ENCODE results near the gene CIROP.

The CIROP gene, protein sequence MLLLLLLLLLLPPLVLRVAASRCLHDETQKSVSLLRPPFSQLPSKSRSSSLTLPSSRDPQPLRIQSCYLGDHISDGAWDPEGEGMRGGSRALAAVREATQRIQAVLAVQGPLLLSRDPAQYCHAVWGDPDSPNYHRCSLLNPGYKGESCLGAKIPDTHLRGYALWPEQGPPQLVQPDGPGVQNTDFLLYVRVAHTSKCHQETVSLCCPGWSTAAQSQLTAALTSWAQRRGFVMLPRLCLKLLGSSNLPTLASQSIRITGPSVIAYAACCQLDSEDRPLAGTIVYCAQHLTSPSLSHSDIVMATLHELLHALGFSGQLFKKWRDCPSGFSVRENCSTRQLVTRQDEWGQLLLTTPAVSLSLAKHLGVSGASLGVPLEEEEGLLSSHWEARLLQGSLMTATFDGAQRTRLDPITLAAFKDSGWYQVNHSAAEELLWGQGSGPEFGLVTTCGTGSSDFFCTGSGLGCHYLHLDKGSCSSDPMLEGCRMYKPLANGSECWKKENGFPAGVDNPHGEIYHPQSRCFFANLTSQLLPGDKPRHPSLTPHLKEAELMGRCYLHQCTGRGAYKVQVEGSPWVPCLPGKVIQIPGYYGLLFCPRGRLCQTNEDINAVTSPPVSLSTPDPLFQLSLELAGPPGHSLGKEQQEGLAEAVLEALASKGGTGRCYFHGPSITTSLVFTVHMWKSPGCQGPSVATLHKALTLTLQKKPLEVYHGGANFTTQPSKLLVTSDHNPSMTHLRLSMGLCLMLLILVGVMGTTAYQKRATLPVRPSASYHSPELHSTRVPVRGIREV

DNA sequence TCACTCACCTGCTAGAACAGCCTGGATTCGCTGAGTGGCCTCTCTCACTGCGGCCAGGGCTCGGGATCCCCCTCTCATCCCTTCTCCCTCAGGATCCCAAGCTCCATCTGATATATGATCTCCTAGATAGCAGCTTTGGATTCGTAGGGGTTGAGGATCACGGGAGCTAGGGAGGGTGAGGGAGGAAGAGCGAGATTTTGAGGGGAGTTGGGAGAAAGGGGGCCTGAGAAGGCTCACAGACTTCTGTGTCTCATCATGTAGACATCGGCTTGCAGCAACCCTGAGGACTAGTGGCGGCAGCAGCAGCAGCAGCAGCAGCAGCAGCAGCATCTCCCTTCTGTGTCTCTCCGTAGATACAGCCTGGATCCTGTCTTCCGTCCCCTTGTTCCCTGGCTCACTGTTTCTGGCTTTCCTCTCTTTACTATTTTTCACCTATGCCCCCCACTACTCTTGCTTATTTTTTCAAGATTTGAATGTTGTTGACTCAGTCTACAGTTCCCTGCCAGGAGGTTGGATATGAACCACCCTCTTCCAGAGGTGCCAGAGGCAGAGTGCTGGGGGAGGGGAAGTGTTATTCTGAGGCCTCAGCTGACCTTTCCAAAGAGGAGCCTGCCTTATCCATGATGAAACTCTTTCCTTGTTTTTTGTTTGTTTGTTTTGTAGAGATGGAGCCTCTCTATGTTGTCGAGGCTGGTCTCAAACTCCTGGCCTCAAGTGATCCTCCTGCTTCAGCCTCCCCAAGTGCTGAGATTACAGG, at the start of gene CIROP:
CIROP (minus strand) TSS at position 399 of the 757 bp plus-strand sequence; CDS start at position 330, 69 bp downstream.
- H3K4me3 Mint-ChIP-seq = no peak within 1 kb of the TSS
- peaks cover under 1% of the 10 kb centered on the region for H3K36me3 Mint-ChIP-seq
- peaks cover 7% of the 10 kb centered on the region for H3K4me1 Mint-ChIP-seq
- H3K27ac Mint-ChIP-seq = no peak within 1 kb of the TSS
- DNase-seq (ENCODE audit: low spot score in 2 of 2) (no peak), ATAC-seq (ENCODE audit: low read depth) (no peak)
- no peaks in the 10 kb centered on the region for H3K27me3 Mint-ChIP-seq
- H3K9me3 Mint-ChIP-seq = no peaks in the 10 kb centered on the region

DNA sequence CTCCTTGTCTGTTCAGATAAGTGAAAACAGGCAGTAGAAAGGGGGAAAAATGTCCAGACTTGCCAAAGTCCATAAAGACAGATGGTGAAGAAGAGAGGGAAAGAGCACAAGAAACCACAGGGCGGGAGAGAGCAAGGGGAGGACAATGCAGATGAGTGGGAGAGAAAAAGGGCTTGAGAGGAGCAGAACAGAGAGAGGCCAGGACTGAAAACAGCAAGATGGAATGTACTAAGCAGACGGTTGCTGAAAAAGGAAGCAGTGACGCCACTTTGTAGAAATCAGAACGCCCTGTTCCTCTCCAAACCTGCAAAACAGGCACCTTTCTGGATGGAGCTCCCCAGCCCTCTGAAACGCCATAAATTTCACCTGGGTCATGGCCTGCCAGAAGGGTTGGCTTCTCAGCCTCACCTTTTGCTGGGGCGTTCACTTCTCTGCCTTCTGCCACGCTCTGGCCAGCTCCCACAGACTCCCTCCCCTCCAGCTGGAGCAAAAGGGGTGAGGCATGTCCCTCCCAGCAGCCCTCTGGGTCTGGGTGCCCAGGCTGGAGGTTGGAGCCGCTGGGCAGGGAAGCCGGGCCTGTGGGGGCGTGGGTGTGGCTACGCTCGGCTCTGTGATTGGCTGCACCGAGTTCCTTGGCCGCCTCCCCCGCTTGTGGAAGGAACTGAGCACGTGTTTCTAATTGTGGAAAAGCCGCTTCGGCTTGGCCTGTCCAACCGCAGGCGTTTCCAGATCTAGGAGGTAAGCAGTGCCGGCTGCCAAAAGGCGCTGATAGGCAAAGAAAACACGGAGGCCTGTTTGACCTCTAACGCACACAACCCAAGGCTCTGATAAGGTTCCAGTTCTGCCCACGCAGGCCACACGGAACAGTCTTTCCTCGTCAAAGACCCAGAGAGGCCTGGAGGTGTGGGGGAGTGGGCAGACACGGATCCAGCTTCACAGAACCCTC, 49.3 kb upstream of the CIROP start:
- DNase-seq (ENCODE audit: low spot score in 2 of 2) = no peak
- Mint-ChIP-seq H3K27ac (no peak overlapping the region), H3K4me1 (peaks cover 2% of the 10 kb centered on the region), H3K27me3 (peaks cover 12% of the 10 kb centered on the region), H3K36me3 (no peaks in the 10 kb centered on the region), H3K4me3 (no peak overlapping the region), H3K9me3 (no peaks in the 10 kb centered on the region)
- ATAC-seq (ENCODE audit: low read depth) = no peak

DNA sequence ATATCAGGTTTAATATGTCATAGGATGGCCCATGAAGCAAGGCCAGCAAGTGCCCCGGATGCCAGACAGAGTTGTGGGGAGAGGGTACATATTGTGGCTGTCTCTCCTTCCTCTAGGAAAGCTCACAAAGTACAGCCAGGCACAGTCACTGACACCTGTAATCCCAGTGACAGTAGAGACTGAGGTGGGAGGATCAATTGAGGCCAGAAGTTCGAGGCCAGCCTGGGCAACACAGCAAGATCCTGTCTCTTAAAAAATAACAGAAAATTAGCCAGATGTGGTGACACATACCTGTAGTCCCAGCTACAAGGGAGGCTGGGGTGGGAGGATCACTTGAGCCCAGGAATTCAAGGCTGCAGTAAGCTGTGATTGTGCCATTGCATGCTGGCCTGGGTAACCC, 46.6 kb upstream of the CIROP start:
- Mint-ChIP-seq H3K36me3 (peaks cover 6% of the 10 kb centered on the region), H3K27me3 (peaks cover 11% of the 10 kb centered on the region), H3K4me3 (no peak overlapping the region), H3K27ac (no peak overlapping the region), H3K4me1 (peaks cover 3% of the 10 kb centered on the region), H3K9me3 (no peaks in the 10 kb centered on the region)
- no peak for ATAC-seq (ENCODE audit: low read depth)
- no peak for DNase-seq (ENCODE audit: low spot score in 2 of 2)

DNA sequence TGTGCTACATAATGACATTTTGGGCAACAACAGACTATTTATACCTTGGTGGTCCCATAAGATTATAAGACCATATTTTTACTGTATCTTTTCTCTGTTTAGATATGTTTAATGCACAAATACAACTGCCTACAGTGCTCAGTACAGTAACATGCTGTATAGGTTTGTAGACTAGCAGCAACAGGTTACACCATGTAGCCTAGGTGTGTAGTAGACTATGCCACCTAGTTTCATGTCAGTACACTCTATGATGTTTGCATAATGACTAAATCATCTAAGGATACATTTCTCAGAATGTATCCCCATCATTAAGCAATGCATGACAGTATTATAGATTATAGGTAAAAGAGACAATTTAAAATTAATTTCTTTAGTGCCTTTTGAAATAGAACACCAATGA, 45.0 kb upstream of the CIROP start:
- no peak overlapping the region for H3K4me3 Mint-ChIP-seq
- peaks cover 3% of the 10 kb centered on the region for H3K4me1 Mint-ChIP-seq
- H3K36me3 Mint-ChIP-seq = peaks cover 6% of the 10 kb centered on the region
- DNase-seq (ENCODE audit: low spot score in 2 of 2) = no peak
- ATAC-seq (ENCODE audit: low read depth) = no peak
- no peak overlapping the region for H3K27ac Mint-ChIP-seq
- peaks cover 11% of the 10 kb centered on the region for H3K27me3 Mint-ChIP-seq
- H3K9me3 Mint-ChIP-seq = no peaks in the 10 kb centered on the region

DNA sequence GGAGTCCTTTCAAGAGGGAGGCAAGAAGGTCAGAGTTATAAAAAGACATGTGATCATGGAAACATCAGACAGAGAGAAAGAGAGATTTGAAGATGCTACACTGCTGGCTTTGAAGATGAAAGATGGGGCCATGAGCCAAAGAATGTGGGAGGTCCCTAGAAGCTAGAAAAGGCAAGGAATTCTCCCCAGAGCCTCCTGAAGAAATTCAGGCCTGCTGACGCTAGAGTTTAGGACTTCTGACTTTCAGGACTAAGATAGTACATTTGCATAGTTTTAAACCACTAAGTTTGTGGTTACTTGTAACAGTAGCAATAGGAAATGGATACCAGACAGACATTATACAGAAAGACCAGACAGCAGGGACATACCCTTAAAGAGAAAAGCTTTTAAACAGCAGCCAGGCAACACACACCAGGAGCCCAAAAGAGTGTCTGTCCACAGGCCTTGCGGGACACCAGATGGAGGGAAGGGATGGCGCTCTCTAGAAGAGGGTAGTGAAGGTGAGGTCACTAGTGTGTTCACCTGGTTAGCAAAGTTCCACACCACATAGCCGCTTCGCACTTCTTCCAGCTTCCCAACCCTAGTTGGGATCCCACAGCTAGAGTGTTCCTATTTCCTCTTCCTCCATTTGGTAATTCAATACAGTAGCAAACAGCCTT, 43.9 kb upstream of the CIROP start:
- H3K27me3 Mint-ChIP-seq = peaks cover 9% of the 10 kb centered on the region
- no peaks in the 10 kb centered on the region for H3K9me3 Mint-ChIP-seq
- H3K27ac Mint-ChIP-seq = no peak overlapping the region
- ATAC-seq (ENCODE audit: low read depth) (no peak), DNase-seq (ENCODE audit: low spot score in 2 of 2) (no peak)
- H3K4me3 Mint-ChIP-seq = no peak overlapping the region
- H3K4me1 Mint-ChIP-seq = peaks cover 3% of the 10 kb centered on the region
- H3K36me3 Mint-ChIP-seq = peaks cover 6% of the 10 kb centered on the region

DNA sequence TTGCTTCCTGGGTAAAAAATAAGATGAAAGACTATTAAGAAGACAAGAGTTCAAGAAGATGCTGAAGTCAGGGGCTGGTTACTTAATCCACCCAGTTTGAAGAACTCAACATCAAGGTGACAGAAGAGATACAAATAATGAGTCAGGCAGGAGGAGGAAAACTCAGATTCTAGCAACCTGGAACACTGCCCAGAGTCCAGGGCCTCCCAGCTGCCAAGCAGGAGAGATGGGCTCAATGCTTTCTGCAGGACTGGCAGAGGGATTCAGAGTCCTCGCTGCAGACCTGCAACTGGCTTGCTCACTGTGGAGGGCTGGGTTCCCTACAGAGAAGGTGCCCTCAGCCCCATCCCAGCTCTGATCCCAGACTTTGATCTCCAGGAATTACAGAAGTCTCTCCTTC, 42.9 kb upstream of the CIROP start:
- Mint-ChIP-seq H3K4me1 (peaks cover 3% of the 10 kb centered on the region), H3K36me3 (peaks cover 6% of the 10 kb centered on the region), H3K27ac (no peak overlapping the region), H3K9me3 (no peaks in the 10 kb centered on the region), H3K4me3 (no peak overlapping the region), H3K27me3 (peaks cover 6% of the 10 kb centered on the region)
- ATAC-seq (ENCODE audit: low read depth) = no peak
- DNase-seq (ENCODE audit: low spot score in 2 of 2) = no peak

DNA sequence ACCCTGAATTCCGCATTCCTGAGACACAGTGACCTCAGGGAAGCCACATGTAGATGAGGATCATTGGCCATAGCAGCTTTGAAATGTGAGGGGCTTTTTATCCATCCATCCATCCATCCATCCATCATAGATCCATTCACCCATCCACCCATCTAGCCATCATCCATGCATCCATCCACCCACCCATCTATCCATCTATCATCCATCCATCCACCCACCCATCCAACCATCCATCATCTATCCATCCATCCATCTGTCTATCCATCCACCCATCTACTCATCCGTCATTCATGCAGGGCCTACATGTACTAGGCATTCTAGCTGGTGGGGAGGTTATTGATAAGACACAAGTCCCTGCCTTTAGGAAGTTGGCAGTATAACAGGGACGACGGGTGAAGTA, 42.2 kb upstream of the CIROP start:
- no peak overlapping the region for H3K27ac Mint-ChIP-seq
- DNase-seq (ENCODE audit: low spot score in 2 of 2) (no peak), ATAC-seq (ENCODE audit: low read depth) (no peak)
- H3K36me3 Mint-ChIP-seq = peaks cover 6% of the 10 kb centered on the region
- no peaks in the 10 kb centered on the region for H3K9me3 Mint-ChIP-seq
- H3K4me1 Mint-ChIP-seq = peaks cover 3% of the 10 kb centered on the region
- H3K27me3 Mint-ChIP-seq = peaks cover 6% of the 10 kb centered on the region
- no peak overlapping the region for H3K4me3 Mint-ChIP-seq

DNA sequence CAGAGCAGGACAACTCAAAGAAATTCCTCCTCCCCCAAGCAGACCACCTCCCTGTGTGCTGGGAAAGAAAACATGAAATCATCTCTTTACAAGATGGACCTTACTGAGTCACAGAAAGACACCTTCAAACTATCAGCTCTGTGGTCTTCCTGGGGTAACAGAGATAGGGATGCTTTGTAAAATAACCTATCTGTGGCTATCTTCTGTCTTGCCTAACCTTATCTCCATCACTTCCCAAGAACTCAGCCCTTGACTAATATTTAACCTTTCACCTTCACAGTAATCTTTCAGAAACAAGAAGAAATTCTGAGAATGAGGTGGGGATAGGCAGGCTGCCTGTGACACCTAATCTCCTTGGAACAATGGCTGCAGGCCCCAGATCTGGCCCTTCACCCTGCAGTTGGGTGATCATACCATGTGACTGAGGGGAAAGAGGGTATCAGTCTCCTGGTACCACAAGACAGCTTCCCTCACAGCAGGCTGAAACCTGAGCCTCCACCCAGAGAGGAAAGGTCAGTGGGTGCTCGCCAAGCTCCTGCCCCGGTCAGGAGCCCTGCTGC, 41.6 kb upstream of the CIROP start:
- peaks cover 6% of the 10 kb centered on the region for H3K27me3 Mint-ChIP-seq
- DNase-seq (ENCODE audit: low spot score in 2 of 2) = no peak
- no peaks in the 10 kb centered on the region for H3K9me3 Mint-ChIP-seq
- H3K4me1 Mint-ChIP-seq = peaks cover 3% of the 10 kb centered on the region
- no peak overlapping the region for H3K4me3 Mint-ChIP-seq
- peaks cover 6% of the 10 kb centered on the region for H3K36me3 Mint-ChIP-seq
- H3K27ac Mint-ChIP-seq = no peak overlapping the region
- no peak for ATAC-seq (ENCODE audit: low read depth)

DNA sequence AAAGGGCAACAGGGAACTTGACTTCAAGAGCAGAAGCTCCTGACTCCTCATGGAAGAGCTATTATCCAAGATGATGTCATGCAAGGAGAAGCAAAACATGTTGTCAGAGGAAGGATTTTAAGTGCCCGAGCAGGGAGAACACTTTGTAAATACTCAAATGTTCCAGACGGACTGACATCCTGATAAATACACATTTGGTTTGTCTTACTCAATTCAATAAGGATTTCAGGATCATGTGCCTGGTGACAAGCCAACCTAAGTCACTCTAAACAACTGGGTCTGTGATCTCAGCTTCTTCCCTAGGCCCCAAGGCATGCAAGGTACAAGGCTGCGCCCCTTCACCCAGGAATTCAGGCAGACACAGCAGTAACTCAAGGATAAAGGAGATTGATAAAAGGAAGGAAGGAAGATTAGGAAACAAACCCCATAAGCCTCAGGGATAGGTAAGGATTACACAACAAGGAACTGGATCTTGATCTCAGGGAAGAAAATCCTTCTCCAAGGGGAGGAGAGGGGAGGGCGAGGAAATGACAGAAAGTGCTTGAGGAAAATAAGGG, 41.1 kb upstream of the CIROP start:
- peaks cover 3% of the 10 kb centered on the region for H3K4me1 Mint-ChIP-seq
- H3K27ac Mint-ChIP-seq = no peak overlapping the region
- no peak overlapping the region for H3K4me3 Mint-ChIP-seq
- H3K27me3 Mint-ChIP-seq = peaks cover 6% of the 10 kb centered on the region
- DNase-seq (ENCODE audit: low spot score in 2 of 2) (no peak), ATAC-seq (ENCODE audit: low read depth) (no peak)
- peaks cover 6% of the 10 kb centered on the region for H3K36me3 Mint-ChIP-seq
- no peaks in the 10 kb centered on the region for H3K9me3 Mint-ChIP-seq

DNA sequence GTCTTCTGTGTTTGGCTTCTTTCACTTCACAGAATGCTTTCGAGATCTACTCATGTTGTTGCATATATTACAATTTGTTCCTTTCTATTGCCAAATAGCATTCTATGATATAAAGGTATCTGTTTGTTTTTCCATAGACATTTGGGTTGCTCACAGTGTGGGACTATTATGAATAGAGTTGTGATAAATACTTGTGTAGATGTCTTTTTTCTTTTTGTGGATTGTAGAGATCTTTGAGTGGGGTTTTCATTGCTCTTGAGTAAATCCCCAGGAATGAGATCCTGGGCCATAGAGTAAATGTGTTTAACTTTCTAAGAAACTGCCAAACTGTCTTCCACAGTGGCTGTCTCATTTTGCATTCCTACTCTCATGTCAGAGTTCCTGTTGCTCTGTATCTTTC, 39.1 kb upstream of the CIROP start:
- Mint-ChIP-seq H3K4me1 (no peaks in the 10 kb centered on the region), H3K9me3 (no peaks in the 10 kb centered on the region), H3K27ac (no peak overlapping the region), H3K4me3 (no peak overlapping the region), H3K36me3 (peaks cover 6% of the 10 kb centered on the region), H3K27me3 (peaks cover 3% of the 10 kb centered on the region)
- DNase-seq (ENCODE audit: low spot score in 2 of 2) (no peak), ATAC-seq (ENCODE audit: low read depth) (no peak)

DNA sequence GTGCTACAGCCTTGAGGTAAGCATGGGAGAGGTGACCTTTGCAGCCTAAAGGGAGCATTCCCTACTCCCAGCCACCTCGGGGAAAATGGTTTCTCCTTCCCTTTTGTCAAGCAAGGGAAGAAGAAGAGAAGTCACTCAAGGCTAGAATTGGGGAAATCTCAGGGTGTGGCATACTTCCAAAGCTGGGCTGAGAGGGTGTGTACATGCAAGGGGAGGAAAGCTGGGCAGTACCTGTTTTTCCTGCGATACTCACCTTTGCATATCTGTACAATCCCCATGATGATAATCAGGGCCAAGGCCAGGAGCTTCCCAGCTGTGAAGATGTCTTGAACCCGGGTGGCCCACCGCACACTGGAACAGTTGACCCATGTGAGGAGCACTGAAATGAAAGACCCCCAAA, 38.0 kb upstream of the CIROP start:
- Mint-ChIP-seq H3K36me3 (peaks cover under 1% of the 10 kb centered on the region), H3K9me3 (no peaks in the 10 kb centered on the region), H3K27me3 (peaks cover 3% of the 10 kb centered on the region), H3K4me3 (no peak overlapping the region), H3K4me1 (no peaks in the 10 kb centered on the region), H3K27ac (no peak overlapping the region)
- DNase-seq (ENCODE audit: low spot score in 2 of 2) = no peak
- no peak for ATAC-seq (ENCODE audit: low read depth)

DNA sequence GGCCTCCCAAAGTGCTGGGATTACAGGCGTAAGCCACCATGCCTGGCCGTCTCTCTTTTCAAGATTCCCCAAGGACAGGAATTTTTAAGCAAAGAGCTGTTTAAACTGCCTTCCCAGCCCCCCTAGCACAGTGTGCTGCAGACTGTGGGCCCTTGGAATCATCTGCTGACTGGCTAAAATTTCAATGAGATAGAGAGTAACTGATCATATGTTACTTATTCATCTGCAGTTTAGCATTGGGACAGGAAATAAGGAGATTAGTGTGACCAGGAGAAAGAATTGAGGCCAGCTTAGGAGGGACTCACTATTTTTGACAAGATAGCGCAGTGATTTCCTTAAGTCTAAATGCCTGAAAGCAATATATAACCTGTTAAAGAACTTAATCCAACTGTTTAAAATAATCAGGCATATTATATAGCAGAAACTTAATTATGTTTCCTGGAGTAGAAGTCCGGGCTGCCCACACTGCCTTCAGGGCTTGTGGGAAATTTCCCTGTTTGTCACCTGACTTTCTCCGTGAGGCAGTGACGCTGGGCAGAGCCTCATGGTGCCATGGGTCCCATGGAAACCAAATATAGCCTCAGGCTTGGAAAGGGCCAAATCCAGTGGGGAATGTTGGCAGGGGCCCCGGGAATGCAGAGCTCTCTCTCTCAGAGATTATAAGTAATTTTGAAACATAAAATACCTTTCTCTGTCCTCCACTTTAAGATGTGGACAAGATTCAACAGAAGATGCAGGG, 37.1 kb upstream of the CIROP start:
- Mint-ChIP-seq H3K27me3 (peaks cover under 1% of the 10 kb centered on the region), H3K4me3 (no peak overlapping the region), H3K9me3 (no peaks in the 10 kb centered on the region), H3K36me3 (no peaks in the 10 kb centered on the region), H3K27ac (no peak overlapping the region), H3K4me1 (no peaks in the 10 kb centered on the region)
- DNase-seq (ENCODE audit: low spot score in 2 of 2) (no peak), ATAC-seq (ENCODE audit: low read depth) (no peak)
